M059J (cell line): ENCODE measurements around the gene CHST9. TPM values are rescaled to one million over a fixed set of nuclear protein-coding genes. Genes with fewer than 3 reads are reported as not detected.
A peak's percentile ranks its signal among the peaks of the same experiment; 100 is the strongest.
"Not testable (repeated sequence)": the region's sequence is repeated elsewhere in the genome, so short reads cannot be mapped to it uniquely, and the experiment has no call there.

ENCODE experiments used
- DNase-seq: peaks from one replicate; pipeline ENCODE4 v3.0.0-alpha.2; 2012; ENCODE audit warnings: low read depth
- total RNA-seq: library from RNA; depleted of rRNA; stranded (reverse); fragments of >200 nt; shearing (Covaris generic); gene quantifications from 2 replicates; pipeline ENCODE4 v1.2.3, GENCODE V29; 2014; rRNA removed

The CHST9 gene
- total RNA-seq: not detected in 2 replicates

- DNase-seq: peak; percentile 1
Observed at GRCh38 chr18:27185025-27185763, at the start of gene CHST9. Gene CHST9 (minus strand): TSS chr18:27185308. CDS start chr18:27142809, 42,499 bp downstream.

- not testable (repeated sequence) for DNase-seq
Observed at GRCh38 chr18:27232355-27232754, 47.2 kb upstream of the CHST9 start.

- not testable (repeated sequence) for DNase-seq
Observed at GRCh38 chr18:27231671-27232070, 46.6 kb upstream of the CHST9 start.

- DNase-seq: not testable (repeated sequence)
Observed at GRCh38 chr18:27231221-27231620, 46.1 kb upstream of the CHST9 start.

GRCh38 chr18:27227721-27228120, 42.6 kb upstream of the CHST9 start:
- DNase-seq: no peak

- no peak for DNase-seq
Observed at GRCh38 chr18:27226556-27227075, 41.5 kb upstream of the CHST9 start.

- DNase-seq: no peak
Observed at GRCh38 chr18:27225947-27226481, 40.9 kb upstream of the CHST9 start.

GRCh38 chr18:27223526-27224291, 38.6 kb upstream of the CHST9 start:
- peak; percentile 12 for DNase-seq

- no peak for DNase-seq
Observed at GRCh38 chr18:27214831-27215230, 29.7 kb upstream of the CHST9 start.

GRCh38 chr18:27213123-27213717, 28.1 kb upstream of the CHST9 start:
- no peak for DNase-seq

GRCh38 chr18:27211569-27211968, 26.5 kb upstream of the CHST9 start:
- no peak for DNase-seq

- no peak for DNase-seq
Observed at GRCh38 chr18:27206411-27206810, 21.3 kb upstream of the CHST9 start.

- DNase-seq: peak; percentile 17
Observed at GRCh38 chr18:27202741-27203140, 17.6 kb upstream of the CHST9 start.

- no peak for DNase-seq
Observed at GRCh38 chr18:27198036-27198435, 12.9 kb upstream of the CHST9 start.

GRCh38 chr18:27188309-27188708, 3.2 kb upstream of the CHST9 start:
- DNase-seq: no peak

GRCh38 chr18:27185897-27186296, 789 bp upstream of the CHST9 start:
- DNase-seq: no peak

- no peak for DNase-seq
Observed at GRCh38 chr18:27184115-27185024, 738 bp downstream of the CHST9 start.

- DNase-seq: no peak
Observed at GRCh38 chr18:27181726-27182125, 3.4 kb downstream of the CHST9 start.

- DNase-seq: no peak
Observed at GRCh38 chr18:27178424-27178823, 6.7 kb downstream of the CHST9 start.

- DNase-seq: no peak
Observed at GRCh38 chr18:27175914-27176313, 9.2 kb downstream of the CHST9 start.

- no peak for DNase-seq
Observed at GRCh38 chr18:27175245-27175644, 9.9 kb downstream of the CHST9 start.
